NB4 (cell line): ENCODE data around the gene USP24.

Source experiments
- MAX ChIP-seq: IDR thresholded peaks from 2 replicates; pipeline ENCODE4 v1.6.1; 2011; ENCODE audit warnings: low read depth, low read length
- TF ChIP-seq, protein P1 (sequence below): IDR thresholded peaks from one replicate; pipeline ENCODE4 v1.5.1; 2012; ENCODE audit warnings: low read depth, low read length

GRCh38 chr1:55255901-55256300 is 40.7 kb upstream of the USP24 start:
- TF ChIP-seq, protein P1, sequence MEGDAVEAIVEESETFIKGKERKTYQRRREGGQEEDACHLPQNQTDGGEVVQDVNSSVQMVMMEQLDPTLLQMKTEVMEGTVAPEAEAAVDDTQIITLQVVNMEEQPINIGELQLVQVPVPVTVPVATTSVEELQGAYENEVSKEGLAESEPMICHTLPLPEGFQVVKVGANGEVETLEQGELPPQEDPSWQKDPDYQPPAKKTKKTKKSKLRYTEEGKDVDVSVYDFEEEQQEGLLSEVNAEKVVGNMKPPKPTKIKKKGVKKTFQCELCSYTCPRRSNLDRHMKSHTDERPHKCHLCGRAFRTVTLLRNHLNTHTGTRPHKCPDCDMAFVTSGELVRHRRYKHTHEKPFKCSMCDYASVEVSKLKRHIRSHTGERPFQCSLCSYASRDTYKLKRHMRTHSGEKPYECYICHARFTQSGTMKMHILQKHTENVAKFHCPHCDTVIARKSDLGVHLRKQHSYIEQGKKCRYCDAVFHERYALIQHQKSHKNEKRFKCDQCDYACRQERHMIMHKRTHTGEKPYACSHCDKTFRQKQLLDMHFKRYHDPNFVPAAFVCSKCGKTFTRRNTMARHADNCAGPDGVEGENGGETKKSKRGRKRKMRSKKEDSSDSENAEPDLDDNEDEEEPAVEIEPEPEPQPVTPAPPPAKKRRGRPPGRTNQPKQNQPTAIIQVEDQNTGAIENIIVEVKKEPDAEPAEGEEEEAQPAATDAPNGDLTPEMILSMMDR, result no peak
- TF ChIP-seq MAX, result no peak
